ENCODE measurements around the gene MMP12. TPM values are rescaled to one million over a fixed set of nuclear protein-coding genes. Genes with fewer than 3 reads are reported as not detected.

MMP12 gene
- total and polyA plus RNA-seq, 2 donors (not counting 1 experiment from before 2014, with no cell fraction given) = 0.27 to 0.83 TPM

GRCh38 chr11:102831489-102832440 lies 43.0 kb downstream of the MMP12 start:
- peak; percentile 53 to 62 for DNase-seq (ENCODE audit: low read depth in 2 of 2)
- Histone ChIP-seq H3K4me3 (replicated peaks in 1 of 4; ENCODE audit: control extremely low read depth in 1 of 4, insufficient read depth in 1 of 4, low read depth in 3 of 4, low read length in 4 of 4) (peak overlapping the region; percentile 32 to 55 (median 42)), H3K27me3 (ENCODE audit: control insufficient read depth, insufficient read depth, low read length) (no peaks in the 10 kb centered on the region), H3K27ac (ENCODE audit: insufficient read depth, low read length) (peak overlapping the region; percentile 26), H3K9ac (ENCODE audit: insufficient read depth, low read length) (no peak overlapping the region), H4K20me1 (ENCODE audit: control insufficient read depth, extremely low read depth, insufficient read depth, low read length) (no peaks in the 10 kb centered on the region), H3K9me3 (ENCODE audit: control insufficient read depth, insufficient read depth, low read depth, low read length) (no peaks in the 10 kb centered on the region), H3K79me2 (ENCODE audit: control insufficient read depth, insufficient read depth, low read length) (no peaks in the 10 kb centered on the region), H3K36me3 (ENCODE audit: control insufficient read depth, insufficient read depth, low read length) (no peaks in the 10 kb centered on the region), H3K4me1 (ENCODE audit: control insufficient read depth, extremely low read depth, insufficient read depth, low read length) (no peaks in the 10 kb centered on the region), H3K4me2 (ENCODE audit: extremely low read depth, insufficient read depth, low read length) (peak overlapping the region; percentile 85), H2AFZ (ENCODE audit: low read length) (peak overlapping the region; percentile 74)
- peak; percentile 53 to 59 for TF ChIP-seq CTCF (conservative IDR thresholded peaks at IDR 0.05 in 1 of 2, IDR thresholded peaks at IDR 0.05 in 1 of 2; ENCODE audit: low read depth in 1 of 2, low read length in 2 of 2)
- TF ChIP-seq EZH2 (IDR thresholded peaks at IDR 0.05; ENCODE audit: low read length, missing control alignments) = no peak

GRCh38 chr11:102831128-102831488 lies 43.7 kb downstream of the MMP12 start:
- TF ChIP-seq CTCF (conservative IDR thresholded peaks at IDR 0.05 in 1 of 2, IDR thresholded peaks at IDR 0.05 in 1 of 2; ENCODE audit: low read depth in 1 of 2, low read length in 2 of 2) (no peak), EZH2 (IDR thresholded peaks at IDR 0.05; ENCODE audit: low read length, missing control alignments) (no peak)
- Histone ChIP-seq H3K4me3 (replicated peaks in 1 of 4; ENCODE audit: control extremely low read depth in 1 of 4, insufficient read depth in 1 of 4, low read depth in 3 of 4, low read length in 4 of 4) (peak overlapping the region in 1 of 4 experiments; percentile 55), H2AFZ (ENCODE audit: low read length) (no peak overlapping the region), H3K27ac (ENCODE audit: insufficient read depth, low read length) (no peak overlapping the region), H3K9ac (ENCODE audit: insufficient read depth, low read length) (no peak overlapping the region), H3K4me2 (ENCODE audit: extremely low read depth, insufficient read depth, low read length) (peak overlapping the region; percentile 85), H3K9me3 (ENCODE audit: control insufficient read depth, insufficient read depth, low read depth, low read length) (no peaks in the 10 kb centered on the region), H4K20me1 (ENCODE audit: control insufficient read depth, extremely low read depth, insufficient read depth, low read length) (no peaks in the 10 kb centered on the region), H3K36me3 (ENCODE audit: control insufficient read depth, insufficient read depth, low read length) (no peaks in the 10 kb centered on the region), H3K79me2 (ENCODE audit: control insufficient read depth, insufficient read depth, low read length) (no peaks in the 10 kb centered on the region), H3K4me1 (ENCODE audit: control insufficient read depth, extremely low read depth, insufficient read depth, low read length) (no peaks in the 10 kb centered on the region), H3K27me3 (ENCODE audit: control insufficient read depth, insufficient read depth, low read length) (no peaks in the 10 kb centered on the region)
- no peak for DNase-seq (ENCODE audit: low read depth in 2 of 2)

GRCh38 chr11:102830001-102830727 lies 44.6 kb downstream of the MMP12 start:
- Histone ChIP-seq H2AFZ (ENCODE audit: low read length) (no peak overlapping the region), H3K27me3 (ENCODE audit: control insufficient read depth, insufficient read depth, low read length) (no peaks in the 10 kb centered on the region), H3K79me2 (ENCODE audit: control insufficient read depth, insufficient read depth, low read length) (no peaks in the 10 kb centered on the region), H3K4me1 (ENCODE audit: control insufficient read depth, extremely low read depth, insufficient read depth, low read length) (no peaks in the 10 kb centered on the region), H3K36me3 (ENCODE audit: control insufficient read depth, insufficient read depth, low read length) (no peaks in the 10 kb centered on the region), H3K27ac (ENCODE audit: insufficient read depth, low read length) (no peak overlapping the region), H3K9ac (ENCODE audit: insufficient read depth, low read length) (no peak overlapping the region), H3K4me2 (ENCODE audit: extremely low read depth, insufficient read depth, low read length) (no peak overlapping the region), H3K9me3 (ENCODE audit: control insufficient read depth, insufficient read depth, low read depth, low read length) (no peaks in the 10 kb centered on the region), H4K20me1 (ENCODE audit: control insufficient read depth, extremely low read depth, insufficient read depth, low read length) (no peaks in the 10 kb centered on the region), H3K4me3 (replicated peaks in 1 of 4; ENCODE audit: control extremely low read depth in 1 of 4, insufficient read depth in 1 of 4, low read depth in 3 of 4, low read length in 4 of 4) (no peak overlapping the region)
- TF ChIP-seq EZH2 (IDR thresholded peaks at IDR 0.05; ENCODE audit: low read length, missing control alignments) = no peak
- no peak for TF ChIP-seq CTCF (conservative IDR thresholded peaks at IDR 0.05 in 1 of 2, IDR thresholded peaks at IDR 0.05 in 1 of 2; ENCODE audit: low read depth in 1 of 2, low read length in 2 of 2)
- peak in 1 of 2 donors; percentile 72 for DNase-seq (ENCODE audit: low read depth in 2 of 2)
